Upper lobe of right lung (tissue), 1 donor: ENCODE data around the gene BRS3. TPM values are rescaled to one million over a fixed set of nuclear protein-coding genes. Genes with fewer than 3 reads are reported as not detected.

Source experiments
- ATAC-seq: fragments of 200-7000 bp; cut with Tn5 transposase; one replicate; pipeline ENCODE4 v1.9.1; 2020; ENCODE audit warnings: mild to moderate bottlenecking, moderate library complexity
- DNase-seq: peaks from one replicate; pipeline ENCODE4 v3.0.0-alpha.2; 2020
- H3K27ac ChIP-seq: fragments of 200-600 bp; one replicate; pipeline ENCODE4 v1.8.0; 2022
- H3K27me3 ChIP-seq: fragments of 200-600 bp; one replicate; pipeline ENCODE4 v1.8.0; 2022; ENCODE audit warnings: mild to moderate bottlenecking
- H3K36me3 ChIP-seq: fragments of 200-600 bp; one replicate; pipeline ENCODE4 v1.8.0; 2022
- H3K4me1 ChIP-seq: fragments of 200-600 bp; one replicate; pipeline ENCODE4 v1.8.0; 2022
- H3K4me3 ChIP-seq: fragments of 200-600 bp; one replicate; pipeline ENCODE4 v1.8.0; 2022; ENCODE audit warnings: mild to moderate bottlenecking
- H3K9me3 ChIP-seq: fragments of 200-600 bp; one replicate; pipeline ENCODE4 v1.8.0; 2022
- intact Hi-C: fragments of 100-400 bp; cut with DNase I; formaldehyde crosslinking; loops from one replicate; pipeline ENCODE4 v1.11.0; 2022
- total RNA-seq: library from RNA; stranded (reverse); fragmentation: NEBNext Ultra II Directional; extraction: Animal tissue kit (Norgen Biotek cat#: 25700); gene quantifications from one replicate; pipeline ENCODE4 v1.2.1, GENCODE V29; 2021
- TF ChIP-seq, protein P1 (sequence below): fragments of 200-600 bp; IDR thresholded peaks from one replicate; pipeline ENCODE4 v1.8.0; 2022; ENCODE audit warnings: antibody characterized with exemption
- donor health status: DM: no; HTN: yes; CAD: no; lungs with severe emphysema.

BRS3 gene
- total RNA-seq, 1 donor from 2014 or later = not detected

DNA sequence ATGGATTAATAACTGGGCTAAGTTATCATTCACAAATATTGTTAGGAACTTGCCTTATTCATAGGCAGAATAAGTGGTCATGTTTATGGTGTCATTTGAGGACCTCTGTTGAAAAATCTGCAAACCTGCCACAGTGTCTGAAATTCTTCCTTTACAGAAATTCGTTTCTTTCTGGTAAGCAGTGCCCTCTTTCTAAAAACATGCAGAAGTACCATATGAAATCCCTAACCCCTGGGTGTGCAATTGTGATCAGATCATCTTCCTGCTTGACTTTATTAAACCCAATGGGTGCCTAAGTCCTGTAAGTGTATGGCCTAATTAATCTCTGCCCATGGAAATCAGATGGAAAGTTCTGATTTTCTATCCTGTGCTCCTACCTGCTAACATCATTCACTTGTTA lies 5.3 kb downstream of the BRS3 start:
- Histone ChIP-seq H3K27ac (no peak overlapping the region), H3K27me3 (no peaks in the 10 kb centered on the region), H3K4me1 (no peaks in the 10 kb centered on the region), H3K36me3 (no peaks in the 10 kb centered on the region), H3K9me3 (no peaks in the 10 kb centered on the region), H3K4me3 (no peak overlapping the region)
- TF ChIP-seq, protein P1, sequence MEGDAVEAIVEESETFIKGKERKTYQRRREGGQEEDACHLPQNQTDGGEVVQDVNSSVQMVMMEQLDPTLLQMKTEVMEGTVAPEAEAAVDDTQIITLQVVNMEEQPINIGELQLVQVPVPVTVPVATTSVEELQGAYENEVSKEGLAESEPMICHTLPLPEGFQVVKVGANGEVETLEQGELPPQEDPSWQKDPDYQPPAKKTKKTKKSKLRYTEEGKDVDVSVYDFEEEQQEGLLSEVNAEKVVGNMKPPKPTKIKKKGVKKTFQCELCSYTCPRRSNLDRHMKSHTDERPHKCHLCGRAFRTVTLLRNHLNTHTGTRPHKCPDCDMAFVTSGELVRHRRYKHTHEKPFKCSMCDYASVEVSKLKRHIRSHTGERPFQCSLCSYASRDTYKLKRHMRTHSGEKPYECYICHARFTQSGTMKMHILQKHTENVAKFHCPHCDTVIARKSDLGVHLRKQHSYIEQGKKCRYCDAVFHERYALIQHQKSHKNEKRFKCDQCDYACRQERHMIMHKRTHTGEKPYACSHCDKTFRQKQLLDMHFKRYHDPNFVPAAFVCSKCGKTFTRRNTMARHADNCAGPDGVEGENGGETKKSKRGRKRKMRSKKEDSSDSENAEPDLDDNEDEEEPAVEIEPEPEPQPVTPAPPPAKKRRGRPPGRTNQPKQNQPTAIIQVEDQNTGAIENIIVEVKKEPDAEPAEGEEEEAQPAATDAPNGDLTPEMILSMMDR = no peak
- intact Hi-C loops = no loop called here
- ATAC-seq (no peak), DNase-seq (no peak)

DNA sequence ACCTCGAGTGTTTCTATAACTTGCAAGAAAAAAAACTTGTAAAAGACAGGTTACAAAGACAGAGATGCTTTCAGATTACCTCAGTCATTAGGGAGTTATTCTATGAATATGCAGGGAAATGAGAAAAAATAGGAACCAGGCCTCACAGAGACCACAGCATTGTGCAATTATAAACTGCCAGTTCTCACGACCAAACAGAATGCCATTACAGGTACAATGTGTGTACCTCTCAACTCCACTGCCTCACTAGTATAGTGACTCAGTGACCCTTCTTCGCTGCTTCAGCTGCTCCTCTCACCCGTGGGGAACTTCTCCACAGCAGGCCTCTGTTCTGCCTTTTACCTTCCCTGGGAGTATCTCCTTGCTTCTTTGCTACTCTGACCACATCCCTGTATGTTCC lies 7.3 kb downstream of the BRS3 start:
- DNase-seq = no peak
- Histone ChIP-seq H3K27ac (no peak overlapping the region), H3K9me3 (no peaks in the 10 kb centered on the region), H3K27me3 (no peaks in the 10 kb centered on the region), H3K4me1 (peaks cover 6% of the 10 kb centered on the region), H3K36me3 (peaks cover 2% of the 10 kb centered on the region), H3K4me3 (no peak overlapping the region)
- TF ChIP-seq, protein P1 = no peak
- ATAC-seq = no peak
- intact Hi-C loops = no loop called here

DNA sequence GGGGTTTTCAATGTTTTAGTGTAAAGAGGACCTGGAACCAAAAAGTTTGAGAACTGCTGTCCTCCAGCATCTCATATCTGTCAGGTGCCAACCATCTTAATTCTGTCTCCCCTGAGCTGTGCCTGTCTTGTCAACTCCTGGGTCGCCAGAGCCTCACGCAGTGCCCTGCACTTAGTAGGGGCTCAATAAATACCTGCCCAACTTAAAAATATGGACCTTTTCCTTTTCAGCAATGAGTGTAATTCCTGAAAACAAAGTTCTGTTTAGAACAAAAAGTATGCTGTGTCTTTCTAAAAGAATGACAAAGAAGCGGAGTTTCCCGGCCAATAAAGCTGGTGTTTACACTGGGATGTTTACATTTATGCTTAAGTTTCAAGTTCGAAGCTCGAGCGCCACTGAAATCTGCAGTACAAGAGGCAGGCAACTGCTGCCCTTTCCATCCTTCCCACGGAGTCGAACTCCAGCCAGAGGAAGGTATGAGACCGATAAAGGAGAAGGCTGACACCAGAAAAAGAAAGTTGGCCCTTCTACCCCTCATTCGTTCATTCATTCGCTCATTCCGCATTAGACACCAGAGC lies 8.5 kb downstream of the BRS3 start:
- TF ChIP-seq, protein P1 = no peak
- Histone ChIP-seq H3K27ac (peak overlapping the region; percentile 88), H3K4me3 (peak overlapping the region; percentile 65), H3K36me3 (peaks cover 14% of the 10 kb centered on the region), H3K9me3 (no peaks in the 10 kb centered on the region), H3K27me3 (no peaks in the 10 kb centered on the region), H3K4me1 (peaks cover 6% of the 10 kb centered on the region)
- intact Hi-C loops = no loop called here
- ATAC-seq (no peak), DNase-seq (no peak)

DNA sequence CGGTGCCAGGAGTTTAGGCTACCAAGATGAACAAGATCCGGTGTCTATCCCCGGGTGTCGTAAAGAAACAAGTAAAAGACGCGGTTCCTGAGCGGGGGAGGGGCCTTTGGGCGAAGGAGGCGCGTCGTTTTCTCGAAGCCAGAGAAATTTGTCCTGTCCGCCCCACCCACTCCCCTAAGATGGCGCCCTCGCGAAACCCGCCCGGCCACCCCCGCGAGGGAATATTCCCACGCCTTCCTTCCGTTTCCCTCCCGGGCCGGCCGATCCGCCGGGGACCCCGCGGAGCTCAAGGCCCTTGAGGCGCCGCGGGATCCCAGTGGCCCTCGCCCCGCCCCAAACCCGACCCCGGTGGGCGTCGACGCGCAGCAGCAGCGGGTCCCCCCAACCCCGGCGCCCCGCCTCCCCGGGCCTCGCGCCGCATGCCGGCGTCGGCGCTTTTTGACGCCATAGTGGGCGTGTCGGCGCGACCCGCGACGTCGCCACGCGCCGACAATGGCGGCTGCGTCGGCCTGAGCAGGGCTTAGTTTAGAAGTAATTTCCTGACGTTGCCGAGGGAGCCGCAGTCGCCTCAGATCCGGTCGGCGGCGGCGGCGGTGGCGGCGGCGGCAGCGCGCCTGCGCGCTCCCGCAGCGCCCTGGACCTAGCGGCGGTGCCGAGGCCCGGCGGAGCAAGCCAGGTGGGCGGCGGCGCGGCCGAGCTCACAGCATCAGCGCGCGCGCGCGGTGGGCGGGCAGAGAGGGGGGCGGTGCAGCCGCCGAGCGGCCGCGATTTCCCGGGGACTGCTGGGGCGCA lies 9.2 kb downstream of the BRS3 start:
- peaks cover 6% of the 10 kb centered on the region for H3K4me1 ChIP-seq
- peaks cover 21% of the 10 kb centered on the region for H3K36me3 ChIP-seq
- H3K27ac ChIP-seq = peak overlapping the region; percentile 88
- no peaks in the 10 kb centered on the region for H3K27me3 ChIP-seq
- TF ChIP-seq, protein P1 = no peak
- no peaks in the 10 kb centered on the region for H3K9me3 ChIP-seq
- peak overlapping the region; percentile 65 for H3K4me3 ChIP-seq
- ATAC-seq (peak; percentile 96), DNase-seq (peak; percentile 90)
- intact Hi-C loops = no loop called here

DNA sequence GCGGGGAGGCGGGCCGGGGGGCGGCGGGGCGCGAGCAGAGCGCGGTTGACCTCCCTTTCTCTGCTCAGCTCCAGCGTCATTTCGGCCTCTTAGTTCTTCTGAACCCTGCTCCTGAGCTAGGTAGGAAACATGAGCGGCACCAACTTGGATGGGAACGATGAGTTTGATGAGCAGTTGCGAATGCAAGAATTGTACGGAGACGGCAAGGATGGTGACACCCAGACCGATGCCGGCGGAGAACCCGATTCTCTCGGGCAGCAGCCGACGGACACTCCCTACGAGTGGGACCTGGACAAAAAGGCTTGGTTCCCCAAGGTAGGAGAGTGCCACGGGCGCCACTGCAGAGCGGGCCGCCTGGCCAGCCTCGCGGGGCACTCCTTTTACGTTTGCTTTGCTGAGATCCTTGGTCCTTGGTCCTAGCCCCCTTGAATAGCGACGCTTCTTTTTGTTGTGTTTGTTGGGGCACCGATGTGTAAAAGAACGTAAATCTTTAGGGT lies 9.9 kb downstream of the BRS3 start, which contains the start of gene HTATSF1:
Gene HTATSF1, plus strand, starts transcription at position 37 of the 497 bp plus-strand sequence. Its CDS starts 93 bp downstream, at position 130.
- Histone ChIP-seq H3K36me3 (peaks cover 27% of the 10 kb centered on the region), H3K27ac (peak within 1 kb of the TSS; percentile 88), H3K4me3 (peak within 1 kb of the TSS; percentile 65), H3K4me1 (peaks cover 6% of the 10 kb centered on the region), H3K27me3 (no peaks in the 10 kb centered on the region), H3K9me3 (no peaks in the 10 kb centered on the region)
- peak; percentile 4 for ATAC-seq
- no peak for DNase-seq
- TF ChIP-seq, protein P1 = no peak
- intact Hi-C loops = no loop called here
